HG02763 (cell line): Measurements from ENCODE around the gene CEBPG.

Source experiments
- ATAC-seq: cut with Tn5 transposase; IDR thresholded peaks from one replicate; pipeline ENCODE4 v1.9.1; 2021; ENCODE audit warnings: mild to moderate bottlenecking, moderate library complexity; ENCODE audit not compliant: unreplicated experiment

CEBPG gene

DNA sequence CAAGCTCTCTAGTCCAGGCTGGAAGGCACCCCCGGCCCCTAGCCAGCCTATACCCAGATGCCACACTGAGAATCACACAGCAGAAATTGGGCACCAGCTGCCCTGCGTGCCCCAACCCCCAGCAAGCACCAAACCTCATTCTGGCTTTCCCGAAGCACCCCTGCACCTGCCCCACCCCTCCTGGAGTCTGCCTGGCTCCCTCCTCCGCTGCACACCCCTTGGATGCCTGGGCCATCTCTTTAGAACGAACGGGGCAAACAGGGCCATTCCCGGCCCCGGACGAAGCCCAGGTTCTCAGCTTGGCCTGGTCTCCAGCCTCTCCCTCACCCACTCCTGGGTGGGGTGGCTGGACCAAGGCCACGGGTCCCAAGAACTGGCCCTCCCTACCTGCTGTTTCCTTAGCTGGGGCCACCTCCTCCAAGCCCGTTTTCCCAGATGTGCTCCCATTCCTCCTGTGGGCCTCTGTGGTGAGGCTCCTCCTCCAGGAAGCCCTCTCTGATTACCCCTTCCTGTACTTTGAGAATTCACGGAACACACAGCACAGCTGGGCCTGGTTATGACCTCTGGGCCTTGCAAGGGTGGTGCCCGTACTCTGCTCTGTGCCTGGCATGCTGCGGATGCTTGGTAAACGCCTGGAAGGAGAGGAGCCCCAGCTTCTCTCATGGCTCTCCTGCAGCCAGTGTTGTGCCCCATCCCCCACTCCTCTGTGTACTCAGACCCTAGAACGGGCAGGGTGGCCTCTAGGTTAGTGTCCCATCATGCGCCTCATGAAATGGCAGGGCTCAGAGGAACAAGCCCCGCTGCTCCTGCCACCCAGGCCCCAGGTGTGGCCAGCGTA lies 21.4 kb downstream of the CEBPG start:
- ATAC-seq, result no peak

GRCh38 chr19:33395561-33396550 lies 22.3 kb downstream of the CEBPG start:
- ATAC-seq, result no peak

DNA sequence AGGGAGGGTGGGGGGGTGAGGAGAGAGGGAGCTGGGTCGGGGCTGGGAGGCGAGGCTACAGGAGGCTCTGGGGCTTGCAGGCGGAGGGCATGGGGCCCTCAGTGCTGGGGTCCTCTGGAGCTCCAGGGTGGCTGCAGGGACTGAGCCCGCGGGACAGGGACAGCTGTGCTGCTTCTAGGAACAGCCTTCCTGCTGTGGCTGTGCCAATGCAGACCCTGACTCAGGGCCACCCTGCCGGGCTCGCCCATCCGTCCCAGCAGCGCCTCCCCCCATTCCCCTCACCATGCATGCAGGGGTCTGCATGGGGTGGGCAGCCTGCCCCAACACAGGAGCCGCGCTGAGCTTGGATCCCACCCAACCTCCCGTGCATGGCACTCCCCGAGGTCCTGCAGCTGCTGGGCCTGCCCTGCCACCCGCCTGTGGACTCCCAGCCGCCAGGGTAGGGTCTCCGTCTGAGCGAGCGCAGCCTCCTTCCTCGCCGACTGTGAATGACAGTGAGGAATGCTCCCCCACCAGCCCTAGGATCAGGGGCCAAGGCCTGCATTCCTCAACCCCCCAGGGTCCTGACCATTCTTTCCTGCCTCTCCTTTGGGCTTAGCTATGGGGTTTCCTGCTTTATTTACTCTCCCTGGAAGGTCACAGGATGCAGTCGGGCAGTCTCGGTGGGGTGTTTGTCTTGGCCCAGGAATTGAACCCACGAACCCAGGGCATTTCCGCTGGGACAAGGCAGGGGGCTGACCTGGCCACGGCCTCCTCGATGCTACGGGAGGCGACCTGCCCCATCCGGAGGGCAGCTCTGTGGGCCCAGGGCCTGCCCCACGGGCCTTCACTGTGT lies 23.4 kb downstream of the CEBPG start:
- ATAC-seq, result no peak

- ATAC-seq, result no peak
These were observed 24.2 kb downstream of the CEBPG start for GRCh38 chr19:33397536-33398360.

GRCh38 chr19:33398361-33399060 lies 25.0 kb downstream of the CEBPG start:
- no peak for ATAC-seq

- ATAC-seq, result no peak
These were observed 25.7 kb downstream of the CEBPG start for GRCh38 chr19:33399081-33399744.

- no peak for ATAC-seq
These were observed 26.5 kb downstream of the CEBPG start for GRCh38 chr19:33399745-33400681.

DNA sequence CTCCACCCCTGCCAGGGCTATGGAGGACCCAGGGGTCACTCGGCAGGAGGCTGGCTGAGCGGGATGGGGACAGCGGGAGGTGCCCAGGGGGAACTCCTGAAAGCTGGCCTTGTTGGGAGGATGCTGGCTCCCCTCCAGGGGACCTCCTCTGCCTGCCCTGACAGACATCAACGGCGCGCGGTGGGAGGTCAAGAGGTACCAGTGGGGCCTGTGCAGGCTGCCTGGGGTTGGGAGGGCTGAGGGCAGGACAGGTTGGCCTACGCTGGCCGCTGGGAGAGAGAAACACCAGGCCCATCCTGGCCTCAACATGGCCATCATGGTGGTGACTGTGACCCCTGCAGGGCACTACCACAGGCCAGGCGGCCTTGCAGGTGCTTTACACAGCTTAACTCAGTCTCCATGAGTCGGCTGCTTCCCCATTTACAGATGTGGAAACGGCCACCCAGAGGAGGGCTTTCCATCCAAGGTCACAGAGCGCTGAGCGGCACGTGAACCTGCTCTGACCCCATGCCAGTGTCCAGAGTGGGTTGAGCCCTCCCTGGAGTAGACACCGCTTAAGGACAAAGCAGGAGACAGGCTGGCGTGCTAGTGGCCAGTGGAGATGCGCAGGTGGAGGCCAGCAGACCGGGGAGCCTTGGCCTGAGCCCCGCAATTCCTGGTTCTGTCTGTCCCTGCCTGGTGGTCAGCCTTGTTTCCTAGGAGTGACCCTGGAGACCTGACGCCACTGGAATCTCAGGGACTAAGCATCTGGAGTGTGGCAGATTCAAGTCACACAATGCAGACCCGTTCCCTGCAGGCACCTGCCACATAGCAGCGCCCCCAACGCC lies 27.6 kb downstream of the CEBPG start:
- ATAC-seq, result no peak

DNA sequence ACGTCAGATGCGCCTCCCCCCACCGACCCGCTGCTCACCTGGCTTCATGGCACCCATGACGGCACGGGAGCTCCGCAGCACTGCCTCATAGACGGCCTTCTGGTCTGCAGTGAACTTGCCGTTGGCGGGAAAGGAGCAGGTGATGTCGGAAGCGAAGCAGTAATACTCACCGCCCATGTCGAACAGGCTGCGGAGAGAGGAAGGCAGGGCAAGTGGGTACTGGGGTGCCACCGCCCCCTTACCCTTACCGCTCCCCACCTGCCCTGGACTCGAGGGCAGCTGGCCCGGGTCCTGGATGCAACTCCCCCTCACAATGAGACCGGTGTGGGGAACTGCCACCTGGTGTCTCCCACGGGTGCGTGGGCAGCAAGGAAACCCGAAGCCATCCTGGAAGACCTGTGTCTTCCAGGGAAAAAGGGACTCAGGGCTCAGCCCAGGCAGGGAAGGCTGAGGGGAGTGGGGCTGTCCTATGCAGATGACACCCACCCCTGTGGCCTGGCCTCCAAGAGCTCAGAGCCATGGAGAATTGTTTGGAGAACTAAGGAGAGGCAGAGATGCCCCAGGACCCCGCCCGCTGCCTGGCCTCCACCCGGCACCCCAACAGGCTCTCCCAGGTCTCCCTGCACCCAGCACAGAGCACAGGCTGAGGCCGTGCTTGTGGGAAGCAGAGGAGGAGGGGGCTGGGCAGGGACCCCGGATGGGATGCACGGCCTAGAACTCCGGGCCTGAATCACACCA lies 28.3 kb downstream of the CEBPG start:
- ATAC-seq, result no peak

- ATAC-seq, result no peak
These were observed 29.1 kb downstream of the CEBPG start for GRCh38 chr19:33402421-33403220.

GRCh38 chr19:33403221-33403972 lies 29.9 kb downstream of the CEBPG start:
- ATAC-seq, result no peak

DNA sequence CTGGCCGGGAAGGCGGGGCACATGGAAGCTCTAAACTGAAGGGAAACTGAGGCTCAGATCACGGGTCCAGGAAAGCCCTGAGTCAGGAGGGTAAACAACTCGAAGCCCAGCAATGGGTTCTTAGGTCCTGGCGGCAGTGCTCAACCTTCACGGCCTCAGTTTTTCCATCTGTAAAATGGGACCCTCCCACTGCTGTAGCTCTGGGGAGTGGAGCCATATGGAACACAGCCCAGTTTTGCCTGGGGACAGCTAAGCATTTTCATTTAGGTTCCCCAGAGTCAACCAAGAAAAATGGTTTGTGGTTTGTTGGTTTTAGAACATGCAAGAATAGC lies 30.4 kb downstream of the CEBPG start:
- ATAC-seq, result no peak

DNA sequence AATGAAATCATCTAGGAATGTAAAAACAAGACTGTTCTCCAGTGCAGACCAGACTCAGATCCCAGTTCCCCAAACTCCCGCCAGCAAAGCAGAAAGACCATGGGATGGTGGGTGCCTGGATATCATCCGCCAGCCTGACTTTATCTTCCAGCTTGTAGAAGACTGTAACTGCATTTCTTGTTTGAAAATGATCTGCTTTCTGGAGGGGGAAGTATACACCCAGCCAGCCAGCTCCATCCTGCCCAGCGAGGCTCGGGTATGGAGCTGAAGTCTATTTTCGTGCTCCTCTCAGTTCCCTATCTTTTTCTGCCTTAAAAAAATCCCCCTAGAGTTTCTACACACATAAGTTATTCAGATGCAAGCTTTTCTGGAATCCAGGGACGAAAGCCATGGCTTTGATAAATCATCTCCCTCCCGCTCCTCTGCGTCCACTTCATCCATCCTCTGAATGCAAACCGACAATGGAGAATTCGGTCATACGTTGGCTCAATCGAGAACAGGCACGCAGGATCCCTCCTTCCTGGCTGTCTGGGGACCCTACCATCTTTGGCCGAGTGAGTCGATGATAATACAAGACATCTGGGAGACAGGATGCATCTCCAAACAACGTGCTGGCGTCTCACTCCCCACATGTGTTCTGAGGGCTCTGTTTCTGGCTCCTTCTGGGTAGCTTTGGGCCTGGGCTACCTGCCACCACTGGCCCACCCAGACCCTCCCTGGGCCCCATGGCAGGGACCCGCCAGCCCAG lies 31.2 kb downstream of the CEBPG start:
- ATAC-seq, result no peak

DNA sequence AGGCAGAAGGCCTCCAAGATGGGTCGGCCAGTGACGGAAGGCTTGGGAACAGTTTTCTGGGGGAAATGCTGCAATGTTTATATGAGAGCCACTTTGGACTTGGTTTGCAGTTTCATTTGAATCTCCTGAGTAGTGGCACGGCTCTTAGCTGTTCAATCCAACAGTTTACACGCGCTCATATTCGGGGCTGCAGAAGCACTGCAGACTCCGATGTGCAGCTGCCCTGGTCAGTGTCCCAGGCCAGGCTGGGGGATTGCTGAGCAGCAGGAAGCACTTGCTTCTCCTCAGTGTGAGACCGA lies 31.7 kb downstream of the CEBPG start:
- no peak for ATAC-seq
